IMR-90 (cell line): ENCODE measurements around the gene IL11. TPM values are rescaled to one million over a fixed set of nuclear protein-coding genes. Genes with fewer than 3 reads are reported as not detected.

Experiments used
- ATAC-seq: fragments of 200-7000 bp; cut with Tn5 transposase; 2 replicates; pipeline ENCODE4 v1.9.1; 2020; ENCODE audit warnings: low read depth, mild to moderate bottlenecking, moderate library complexity
- BruUV-seq: library from RNA; stranded (reverse); fragments of 400-500 nt; replicated peaks from 2 replicates; lab custom pipeline; 2021; lab: Mats Ljungman, UMichigan
- CTCF ChIA-PET: fragments of 300-600 bp; formaldehyde crosslinking; extraction: SDS; loops from one replicate; lab custom pipeline; 2021; ENCODE audit warnings: antibody characterized with exemption; lab: Yijun Ruan, JAX
- POLR2A ChIA-PET: fragments of 300-600 bp; sonication (Branson Sonifier 250); formaldehyde crosslinking; loops from one replicate; lab custom pipeline; 2022; ENCODE audit warnings: antibody characterized with exemption; ENCODE audit not compliant: unreplicated experiment; lab: Charles Lee
- DNase-seq: peaks from one replicate; pipeline ENCODE4 v3.0.0; 2013
- H2AFZ ChIP-seq: replicated peaks from 2 replicates; pipeline ENCODE3; 2013; ENCODE audit warnings: low read length, mild to moderate bottlenecking; ENCODE audit not compliant: poor library complexity
- H2AK5ac ChIP-seq: 2 replicates; pipeline ENCODE4 v1.6.1; 2013; ENCODE audit warnings: low read depth, low read length, inconsistent platforms
- H2AK9ac ChIP-seq: replicated peaks from 2 replicates; pipeline ENCODE3; 2013; ENCODE audit warnings: mild to moderate bottlenecking, low read depth, low read length, moderate library complexity; ENCODE audit not compliant: poor library complexity
- H2BK120ac ChIP-seq: 2 replicates; pipeline ENCODE4 v1.6.1; 2013; ENCODE audit warnings: low read depth, low read length, inconsistent platforms
- H2BK15ac ChIP-seq: 3 replicates; pipeline ENCODE4 v1.6.1; 2013; ENCODE audit warnings: low read depth, low read length, inconsistent platforms
- H2BK20ac ChIP-seq: 2 replicates; pipeline ENCODE4 v1.6.1; 2013; ENCODE audit warnings: low read depth, mild to moderate bottlenecking, inconsistent platforms, low read length, moderate library complexity
- H2BK5ac ChIP-seq: 2 replicates; pipeline ENCODE4 v1.6.1; 2013; ENCODE audit warnings: mild to moderate bottlenecking, low read depth, low read length, inconsistent platforms; ENCODE audit not compliant: poor library complexity, severe bottlenecking
- H3K14ac ChIP-seq: replicated peaks from 2 replicates; pipeline ENCODE4 v1.6.1; 2013; ENCODE audit warnings: low read depth, low read length, inconsistent platforms
- H3K18ac ChIP-seq: 2 replicates; pipeline ENCODE4 v1.6.1; 2013; ENCODE audit warnings: low read depth, low read length, control low read depth
- H3K23ac ChIP-seq: 2 replicates; pipeline ENCODE4 v1.6.1; 2013; ENCODE audit warnings: low read depth, low read length, inconsistent platforms
- H3K27ac ChIP-seq: 2 replicates; pipeline ENCODE4 v1.5.1; 2013; ENCODE audit warnings: mild to moderate bottlenecking, control low read depth, low read length; ENCODE audit not compliant: insufficient read depth
- H3K27me3 ChIP-seq: 2 replicates; pipeline ENCODE4 v1.6.1; 2013; ENCODE audit warnings: low read length; ENCODE audit not compliant: control insufficient read depth, insufficient read depth
- H3K36me3 ChIP-seq: 2 replicates; pipeline ENCODE4 v1.6.1; 2013; ENCODE audit warnings: low read length, mixed read lengths; ENCODE audit not compliant: control insufficient read depth, insufficient read depth
- H3K4ac ChIP-seq: 2 replicates; pipeline ENCODE4 v1.6.1; 2013; ENCODE audit warnings: low read depth, low read length, inconsistent platforms
- H3K4me1 ChIP-seq: 2 replicates; pipeline ENCODE4 v1.6.1; 2013; ENCODE audit warnings: low read length, mixed read lengths; ENCODE audit not compliant: control insufficient read depth, insufficient read depth
- H3K4me2 ChIP-seq: 2 replicates; pipeline ENCODE4 v1.6.1; 2013; ENCODE audit warnings: low read depth, mild to moderate bottlenecking, control low read depth, low read length, moderate library complexity
- H3K4me3 ChIP-seq: 2 replicates; pipeline ENCODE4 v1.5.1; 2013; ENCODE audit warnings: low read depth, mild to moderate bottlenecking, control low read depth, low read length, moderate library complexity; ENCODE audit not compliant: insufficient read depth
- H3K56ac ChIP-seq: 2 replicates; pipeline ENCODE4 v1.6.1; 2013; ENCODE audit warnings: low read length, inconsistent platforms; ENCODE audit not compliant: insufficient read depth; ENCODE audit errors: extremely low read depth
- H3K79me1 ChIP-seq, 2 experiments: 2 replicates each; pipeline ENCODE4 v1.6.1; 2013; ENCODE audit warnings: low read length in 2 of 2, inconsistent platforms in 1 of 2, low read depth in 1 of 2
- H3K9ac ChIP-seq: 2 replicates; pipeline ENCODE4 v1.6.1; 2013; ENCODE audit warnings: low read depth, low read length, control low read depth
- H3K9me1 ChIP-seq: 2 replicates; pipeline ENCODE4 v1.6.1; 2013; ENCODE audit warnings: low read length, inconsistent platforms; ENCODE audit not compliant: insufficient read depth
- H3K9me3 ChIP-seq: 2 replicates; pipeline ENCODE4 v1.6.1; 2013; ENCODE audit warnings: low read length; ENCODE audit not compliant: control insufficient read depth, insufficient read depth
- H4K20me1 ChIP-seq: 2 replicates; pipeline ENCODE4 v1.6.1; 2013; ENCODE audit warnings: low read length, inconsistent platforms; ENCODE audit not compliant: insufficient read depth
- H4K5ac ChIP-seq: 2 replicates; pipeline ENCODE4 v1.6.1; 2013; ENCODE audit warnings: mild to moderate bottlenecking, low read depth, low read length, control low read depth
- H4K8ac ChIP-seq, 2 experiments: 2 replicates each; pipeline ENCODE4 v1.6.1; 2013; ENCODE audit warnings: low read depth in 2 of 2, low read length in 2 of 2, control low read depth in 1 of 2, inconsistent platforms in 1 of 2
- H4K91ac ChIP-seq: 2 replicates; pipeline ENCODE4 v1.6.1; 2013; ENCODE audit warnings: low read depth, low read length, inconsistent platforms; ENCODE audit not compliant: insufficient read depth
- CHD1 ChIP-seq: IDR thresholded peaks from 2 replicates; pipeline ENCODE4 v1.6.1; 2012; ENCODE audit warnings: low read depth, low read length, improper control_type of control experiment
- POLR2A ChIP-seq: IDR thresholded peaks from 2 replicates; pipeline ENCODE4 v1.6.1; 2012; ENCODE audit warnings: mild to moderate bottlenecking, low read depth, low read length
- RFX5 ChIP-seq: IDR thresholded peaks from 2 replicates; pipeline ENCODE4 v1.8.0; 2012; ENCODE audit warnings: low read depth, mild to moderate bottlenecking, low read length, moderate library complexity
- WGBS, 2 experiments: methylation state at CpG; one replicate each; pipeline versions ENCODE4 v1.1.5 to v1.1.7; 2013; ENCODE audit warnings: missing lambda C conversion rate in 2 of 2; ENCODE audit not compliant: insufficient read length in 1 of 2; ENCODE audit errors: extremely low coverage in 2 of 2; 5-methylcytosine and 5-hydroxymethylcytosine counted together
- dilution Hi-C: fragments of 300-500 bp; cut with HindIII; formaldehyde crosslinking; loops from one replicate; pipeline ENCODE4 v1.14.3; 2018; ENCODE audit warnings: low sequenced_read_pairs; ENCODE audit not compliant: unreplicated experiment
- in situ Hi-C: fragments of 300-500 bp; cut with MboI; formaldehyde crosslinking; loops from 3 replicates; pipeline ENCODE4 v1.14.3; 2019; ENCODE audit warnings: low sequenced_read_pairs, inconsistent platforms, mixed read lengths
- intact Hi-C: fragments of 100-400 bp; cut with micrococcal nuclease; formaldehyde crosslinking; loops from 2 replicates; pipeline ENCODE4 v1.10.0; 2022
- polyA plus RNA-seq, 3 experiments: library from polyadenylated mRNA; depleted of rRNA; stranded (reverse); fragments of >200 nt; gene quantifications; 2 replicates each; pipeline ENCODE4 v1.2.3, GENCODE V29; 2012; ENCODE audit warnings: low replicate concordance in 1 of 3
- total RNA-seq: library from RNA; depleted of rRNA; stranded (reverse); fragments of >200 nt; gene quantifications from 2 replicates; pipeline ENCODE4 v1.2.3, GENCODE V29; 2012

The IL11 gene
- total and polyA plus RNA-seq, 2 of the 4 experiments (the other 2 are of a cell fraction), result 14.3 to 33.6 TPM

- Histone ChIP-seq H3K23ac (peak overlapping the region; percentile 37; the same call in 1 of the 2 replicates), H4K8ac (peak overlapping the region in 1 of 2 experiments; percentile 57; a peak in 3 of 4 replicates), H2BK120ac (peak overlapping the region; percentile 42; the same call in 1 of the 2 replicates), H4K5ac (peak overlapping the region; percentile 29), H3K14ac (peak overlapping the region; percentile 88), H2AK5ac (peak overlapping the region; percentile 88), H3K4me3 (peak overlapping the region; percentile 89), H4K91ac (peak overlapping the region; percentile 75), H3K56ac (peak overlapping the region; percentile 65; the same call in 1 of the 2 replicates), H3K4me2 (peak overlapping the region; percentile 80), H2AK9ac (peak overlapping the region; percentile 95), H3K18ac (peak overlapping the region; percentile 59; the same call in 1 of the 2 replicates), H3K4ac (peak overlapping the region; percentile 94), H2AFZ (peak overlapping the region; percentile 84), H3K36me3 (peaks cover 26% of the 10 kb centered on the region), H3K79me1 (peaks cover 5 to 54% of the 10 kb centered on the region in 2 experiments; a peak in 3 of 4 replicates), H2BK5ac (peak overlapping the region; percentile 90), H3K9ac (peak overlapping the region; percentile 87), H4K20me1 (peaks cover 43% of the 10 kb centered on the region), H2BK15ac (no peak overlapping the region), H3K9me1 (peaks cover 9% of the 10 kb centered on the region; the same call in 1 of the 2 replicates), H2BK20ac (no peak overlapping the region), H3K27ac (peak overlapping the region; percentile 97), H3K4me1 (peaks cover 43% of the 10 kb centered on the region), H3K27me3 (no peaks in the 10 kb centered on the region), H3K9me3 (no peaks in the 10 kb centered on the region)
- in situ Hi-C loops (no loop called here), intact Hi-C loops (no loop called here), dilution Hi-C loops (no loop called here)
- peak; percentile 76 for DNase-seq
- BruUV-seq, result no TSS peak
- WGBS, 2 experiments, result 1% methylated on average over 24 of the region's 59 CpGs; no CpG with 5 or more reads in 1 of the 2 experiments
- POLR2A ChIA-PET, result interaction anchor here (0.6 to 1.4 kb wide), 3 partner anchors 14 to 229 kb away, joined by 3 to 5 read pairs (median 4); partner anchors contain the start of genes TMEM238 and UBE2S
- TF ChIP-seq CHD1 (peak; percentile 94), POLR2A (peak; percentile 68; the same call in 1 of the 2 replicates), RFX5 (no peak)
- CTCF ChIA-PET, result no interaction called here
- peak; percentile 66 for ATAC-seq
Observed at GRCh38 chr19:55369653-55370304, 484 bp downstream of the IL11 start.
